OCI-LY3 (cell line): ENCODE data around the gene ANXA4.

ENCODE experiments used
- EZH2phosphoT487 ChIP-seq: fragments of 200-600 bp; shearing (Covaris generic); IDR thresholded peaks from 2 replicates; pipeline ENCODE4 v1.6.1; 2018; ENCODE audit warnings: antibody characterized with exemption, mixed run types, low read depth
- TF ChIP-seq, protein P1 (sequence below): fragments of 200-600, 300-600 bp; sonication (generic); IDR thresholded peaks from 2 replicates; pipeline ENCODE4 v1.5.1; 2014; ENCODE audit warnings: antibody characterized with exemption, low read length, low read depth

DNA sequence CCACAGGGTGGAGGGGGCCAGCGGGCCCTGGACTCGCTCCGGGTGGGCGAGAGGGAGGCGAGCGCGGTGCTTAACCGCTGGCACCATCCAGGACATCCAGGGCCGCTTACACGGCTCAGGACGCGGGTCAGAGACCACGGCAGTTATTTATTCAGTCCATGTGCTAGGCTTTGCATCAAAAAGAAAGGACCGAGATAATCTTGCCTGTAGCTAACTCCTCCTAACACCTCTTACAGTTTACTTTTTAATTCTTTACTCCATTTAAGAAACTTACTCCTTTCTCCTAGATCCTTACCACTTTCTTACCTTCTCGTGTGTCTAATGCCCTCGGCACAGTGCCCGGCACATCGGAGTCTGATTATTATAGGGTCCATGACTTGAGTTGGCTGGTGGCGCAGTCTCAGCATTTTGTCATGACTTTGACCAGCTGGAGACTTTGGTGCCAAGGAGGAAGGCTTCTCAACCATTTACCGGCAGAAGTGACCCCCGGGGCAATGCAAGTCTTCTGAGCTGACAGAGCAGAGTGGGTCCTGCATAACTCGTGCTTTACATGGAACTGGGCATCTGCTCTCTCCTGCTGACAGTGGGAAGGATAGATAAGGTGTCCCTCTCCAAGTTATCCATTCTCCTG lies 503 bp downstream of the ANXA4 start:
- TF ChIP-seq, protein P1, sequence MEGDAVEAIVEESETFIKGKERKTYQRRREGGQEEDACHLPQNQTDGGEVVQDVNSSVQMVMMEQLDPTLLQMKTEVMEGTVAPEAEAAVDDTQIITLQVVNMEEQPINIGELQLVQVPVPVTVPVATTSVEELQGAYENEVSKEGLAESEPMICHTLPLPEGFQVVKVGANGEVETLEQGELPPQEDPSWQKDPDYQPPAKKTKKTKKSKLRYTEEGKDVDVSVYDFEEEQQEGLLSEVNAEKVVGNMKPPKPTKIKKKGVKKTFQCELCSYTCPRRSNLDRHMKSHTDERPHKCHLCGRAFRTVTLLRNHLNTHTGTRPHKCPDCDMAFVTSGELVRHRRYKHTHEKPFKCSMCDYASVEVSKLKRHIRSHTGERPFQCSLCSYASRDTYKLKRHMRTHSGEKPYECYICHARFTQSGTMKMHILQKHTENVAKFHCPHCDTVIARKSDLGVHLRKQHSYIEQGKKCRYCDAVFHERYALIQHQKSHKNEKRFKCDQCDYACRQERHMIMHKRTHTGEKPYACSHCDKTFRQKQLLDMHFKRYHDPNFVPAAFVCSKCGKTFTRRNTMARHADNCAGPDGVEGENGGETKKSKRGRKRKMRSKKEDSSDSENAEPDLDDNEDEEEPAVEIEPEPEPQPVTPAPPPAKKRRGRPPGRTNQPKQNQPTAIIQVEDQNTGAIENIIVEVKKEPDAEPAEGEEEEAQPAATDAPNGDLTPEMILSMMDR, result no peak
- TF ChIP-seq EZH2phosphoT487, result no peak
